GM19397 (cell line): ENCODE data around the gene TRPV6.

ENCODE experiments used
- ATAC-seq: cut with Tn5 transposase; IDR thresholded peaks from one replicate; pipeline ENCODE4 v1.9.1; 2021; ENCODE audit warnings: mild to moderate bottlenecking, moderate library complexity; ENCODE audit not compliant: unreplicated experiment

The TRPV6 gene

GRCh38 chr7:142885311-142886230, at the start of gene TRPV6:
Gene TRPV6 (minus strand): TSS chr7:142885745.
- no peak for ATAC-seq

DNA sequence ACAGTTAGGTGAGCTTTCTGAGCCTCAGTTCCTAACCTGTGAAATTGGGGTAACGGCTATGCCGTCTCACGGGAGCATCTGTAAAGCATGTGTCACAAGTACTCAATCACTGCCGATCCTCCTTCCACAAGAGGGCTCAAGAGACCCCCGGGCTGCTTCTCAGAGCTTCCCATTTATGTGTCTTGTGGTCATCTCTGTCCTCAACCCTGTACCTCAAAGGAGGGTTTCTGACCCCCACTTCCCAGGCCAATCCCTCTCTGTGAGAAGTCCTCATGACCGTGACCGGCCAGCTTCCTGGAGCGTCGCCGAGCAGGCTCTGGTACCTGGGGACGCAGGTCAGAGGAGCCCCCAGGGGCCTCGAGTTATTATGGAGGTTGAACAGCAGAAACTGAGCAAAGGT, 48.5 kb upstream of the TRPV6 start:
- no peak for ATAC-seq

DNA sequence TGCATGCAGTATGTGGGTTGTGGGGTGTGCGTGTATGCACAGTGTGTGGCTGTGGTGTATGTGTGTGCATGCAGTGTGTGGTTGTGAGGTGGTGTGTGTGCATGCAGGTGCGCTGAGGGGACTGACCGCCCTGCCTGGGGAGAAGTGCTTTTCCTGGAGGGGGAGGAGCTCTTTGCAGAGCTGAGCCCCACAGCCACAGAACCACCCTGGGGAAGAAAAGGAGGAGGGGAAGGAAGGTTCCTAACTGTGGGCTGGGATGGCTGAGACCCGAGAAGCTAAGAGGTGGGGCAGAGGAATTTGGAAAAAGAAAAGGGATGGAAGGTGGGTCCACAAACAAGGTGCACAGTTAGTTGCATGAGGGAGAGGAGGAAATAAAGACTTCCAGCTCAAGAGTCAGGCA, 48.1 kb upstream of the TRPV6 start, which contains the start of gene TRPV5:
TRPV5 (minus strand) TSS at position 123 of the 400 bp plus-strand sequence. CDS start 287 bp downstream, outside the sequence.
- no peak for ATAC-seq

- ATAC-seq = no peak
Observed at GRCh38 chr7:142933092-142933475, 47.5 kb upstream of the TRPV6 start.

DNA sequence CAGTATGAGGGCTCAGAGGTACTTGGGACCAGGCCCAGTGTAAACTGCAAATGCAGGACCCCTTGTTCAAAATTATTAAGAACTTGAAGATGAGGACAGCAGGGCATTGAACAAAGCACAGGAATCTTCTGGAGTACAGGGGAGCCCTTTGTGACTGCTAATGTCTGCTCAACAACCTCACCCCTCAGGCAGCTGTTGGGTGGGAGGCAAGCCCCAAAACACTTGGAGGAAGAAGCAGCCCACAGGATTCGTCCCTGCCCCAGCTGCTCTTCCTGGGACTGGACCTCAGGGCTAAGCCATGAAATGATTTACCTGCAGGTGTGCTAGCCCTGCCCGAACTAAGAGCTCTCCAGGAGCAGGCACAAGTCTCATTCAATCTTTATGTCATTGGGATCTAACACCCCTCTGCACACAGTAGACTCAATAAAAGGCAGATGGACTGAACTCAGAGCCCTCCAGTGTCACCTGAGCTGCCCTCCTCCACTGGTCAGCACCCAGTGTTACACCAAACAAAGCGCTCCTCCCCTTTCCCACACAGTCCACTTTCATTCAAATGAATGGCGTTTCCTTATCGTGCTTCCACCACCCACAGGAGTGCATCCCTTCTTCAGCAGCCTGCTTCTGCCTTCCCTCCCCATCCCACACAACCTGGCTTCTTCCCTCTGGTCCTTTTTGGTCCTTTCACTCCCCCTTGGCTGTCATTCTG, 47.0 kb upstream of the TRPV6 start:
- no peak for ATAC-seq

DNA sequence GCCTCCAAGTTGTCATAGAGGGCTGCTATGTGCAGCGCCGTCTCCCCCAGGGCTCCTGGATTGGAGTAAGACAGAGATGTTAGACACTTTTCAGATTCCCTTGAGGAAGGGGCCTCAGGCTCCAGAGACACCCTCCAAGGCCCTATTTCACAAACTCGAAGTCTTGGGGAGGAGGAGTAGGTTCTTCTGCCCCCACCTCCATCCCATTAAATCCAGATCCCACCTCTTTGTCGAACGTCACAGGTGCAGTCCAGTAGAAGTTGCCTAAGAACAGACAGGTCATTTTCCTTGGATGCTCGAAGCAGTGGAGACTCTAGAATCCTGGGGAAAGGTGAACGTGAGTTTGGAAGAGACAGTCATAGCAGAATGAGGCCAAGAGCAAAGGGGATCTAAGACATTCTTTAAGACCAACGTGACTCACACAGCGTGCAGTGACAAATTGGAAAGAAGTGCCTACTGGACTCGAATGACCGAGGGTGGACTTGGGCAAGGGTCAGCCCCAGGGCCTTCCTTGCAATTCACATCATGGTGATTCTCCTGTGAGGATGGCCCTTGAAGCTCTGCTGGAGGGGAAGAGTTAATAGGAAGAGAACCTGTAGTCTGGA, 44.7 kb upstream of the TRPV6 start:
- ATAC-seq = no peak

GRCh38 chr7:142927949-142928348, 42.4 kb upstream of the TRPV6 start:
- no peak for ATAC-seq

DNA sequence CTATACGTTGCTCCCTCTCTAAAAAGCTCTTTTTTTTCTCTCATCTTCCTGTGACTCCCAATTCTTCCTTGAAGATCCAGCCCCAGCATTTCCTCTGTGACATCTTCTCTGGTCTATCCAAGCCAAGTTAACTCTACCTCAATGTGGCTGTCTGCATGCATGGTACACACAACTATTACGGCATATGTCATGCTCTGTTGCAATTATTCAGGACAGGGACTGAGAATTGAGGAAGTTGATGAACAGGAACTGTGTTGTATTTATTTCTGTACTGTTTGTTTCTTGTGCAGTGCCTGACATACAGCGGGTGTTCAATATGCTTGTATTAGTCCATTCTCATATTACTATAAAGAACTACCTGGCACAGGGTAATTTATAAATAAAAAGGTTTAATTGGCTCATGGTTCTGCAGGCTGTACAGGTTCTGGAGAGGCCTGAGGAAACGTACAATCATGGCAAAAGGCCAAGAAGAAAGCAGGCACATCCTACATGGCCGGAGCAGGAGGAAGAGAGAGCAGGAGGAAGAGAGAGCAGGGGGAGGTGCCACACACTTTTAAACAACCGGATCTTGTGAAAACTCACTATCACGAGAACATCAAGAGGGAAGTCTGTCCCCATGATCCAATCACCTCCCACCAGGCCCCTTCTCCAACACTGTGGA, 41.7 kb upstream of the TRPV6 start:
- no peak for ATAC-seq

GRCh38 chr7:142925413-142925812, 39.9 kb upstream of the TRPV6 start:
- ATAC-seq = no peak

GRCh38 chr7:142923391-142923790, 37.8 kb upstream of the TRPV6 start:
- ATAC-seq = no peak

DNA sequence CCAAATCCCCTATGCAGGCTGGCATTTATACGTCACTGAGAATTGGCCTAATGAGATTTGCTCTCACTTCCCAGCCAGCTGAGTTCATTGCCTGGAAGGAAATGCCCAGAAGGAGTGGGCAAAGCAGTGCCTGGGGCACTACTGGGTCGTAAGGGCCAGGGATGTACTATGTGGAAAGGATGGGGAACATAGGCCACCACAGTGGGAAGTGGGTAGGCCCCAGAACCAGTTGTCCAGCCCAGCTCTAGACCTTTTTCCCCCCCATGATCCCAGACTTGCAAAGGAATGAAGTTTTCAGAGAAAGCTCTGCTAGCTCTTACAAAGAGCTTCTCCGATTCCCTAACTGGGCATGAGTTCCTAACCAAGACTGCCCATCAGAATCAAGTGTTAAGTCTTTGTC, 34.1 kb upstream of the TRPV6 start:
- no peak for ATAC-seq

DNA sequence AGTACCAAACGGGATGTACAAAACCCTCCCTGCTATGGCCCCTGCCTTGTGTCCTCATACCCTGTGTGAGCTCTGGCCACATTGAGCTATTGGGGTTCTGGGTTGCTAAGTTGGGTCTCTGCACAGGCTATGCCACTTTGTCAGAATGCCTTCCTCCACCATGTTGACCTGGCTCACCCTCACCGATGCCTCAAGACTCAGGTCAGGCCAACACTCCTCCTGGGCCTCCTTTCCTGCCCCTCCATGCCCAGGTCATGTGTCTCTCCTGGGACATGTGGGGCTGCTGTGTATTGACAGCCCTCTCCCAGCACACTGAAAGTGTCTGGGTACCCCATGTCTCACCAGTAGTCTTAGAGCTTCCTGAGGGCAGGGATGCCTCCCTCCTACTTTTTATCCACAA, 33.4 kb upstream of the TRPV6 start:
- ATAC-seq = no peak

DNA sequence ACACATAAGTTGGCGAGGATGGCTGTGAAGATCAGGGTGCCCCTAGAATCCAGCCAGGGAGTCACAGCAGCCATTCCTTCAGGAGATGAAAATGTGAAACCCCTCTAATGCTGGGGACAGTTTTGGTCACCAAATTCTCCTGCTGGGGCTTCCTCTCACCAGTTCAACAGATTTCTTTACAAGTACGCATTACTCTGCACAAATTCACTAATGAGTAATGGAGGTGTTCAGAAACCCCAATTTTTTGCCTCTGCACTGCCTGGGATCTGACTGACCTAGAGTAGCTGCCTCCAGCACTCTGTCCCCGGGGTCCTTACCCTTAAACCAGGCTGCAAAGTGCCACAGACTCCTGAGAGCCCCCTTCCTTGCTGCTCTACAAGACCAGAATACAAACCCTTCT, 31.9 kb upstream of the TRPV6 start:
- ATAC-seq = no peak

GRCh38 chr7:142916508-142916907, 31.0 kb upstream of the TRPV6 start:
- ATAC-seq = no peak

- no peak for ATAC-seq
Observed at GRCh38 chr7:142915315-142915714, 29.8 kb upstream of the TRPV6 start.

- no peak for ATAC-seq
Observed at GRCh38 chr7:142914121-142914520, 28.6 kb upstream of the TRPV6 start.

DNA sequence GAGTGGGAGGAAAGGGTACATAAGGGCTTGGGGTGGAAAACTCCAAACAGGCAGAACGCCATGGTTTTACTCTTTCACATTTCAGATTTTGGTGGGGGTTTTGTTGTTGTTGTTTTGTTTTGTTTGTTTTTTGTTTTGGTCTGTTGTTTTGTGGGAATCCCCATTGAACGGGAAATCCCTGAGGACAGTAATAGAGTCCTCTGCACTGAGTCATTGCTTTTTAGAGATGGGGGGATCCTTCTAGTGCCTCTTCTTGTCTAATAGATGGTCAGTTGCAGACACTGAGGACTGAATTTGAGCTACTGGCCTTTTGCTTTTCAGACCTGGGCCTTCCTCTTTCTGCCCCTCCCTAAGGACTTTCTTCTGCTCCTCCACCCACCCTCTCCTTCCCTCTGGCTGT, 28.0 kb upstream of the TRPV6 start:
- no peak for ATAC-seq

- ATAC-seq = no peak
Observed at GRCh38 chr7:142913051-142913450, 27.5 kb upstream of the TRPV6 start.

DNA sequence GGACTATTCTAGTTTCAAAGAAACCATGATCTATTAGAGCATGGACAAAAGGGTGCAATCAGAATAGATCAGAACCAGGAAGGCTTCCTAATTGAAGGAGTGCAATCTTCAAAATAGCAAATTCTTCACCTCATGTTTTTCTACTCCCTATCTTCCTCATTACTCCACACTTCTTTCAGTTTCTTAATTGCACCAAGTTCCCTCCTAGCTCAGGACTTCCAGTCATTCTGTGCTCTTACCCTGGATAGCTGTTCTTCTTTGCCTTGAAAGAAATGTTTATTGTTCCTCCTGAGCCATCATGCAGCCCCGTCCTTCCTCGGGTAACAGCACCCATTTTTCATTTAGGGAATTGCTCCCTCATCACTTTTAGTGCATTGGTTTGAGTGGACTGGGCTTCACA, 24.9 kb upstream of the TRPV6 start:
- ATAC-seq = no peak

- ATAC-seq = no peak
Observed at GRCh38 chr7:142910031-142910433, 24.5 kb upstream of the TRPV6 start.
